HG03159 (cell line): ENCODE data around the gene TMEM144.
"Not testable (repeated sequence)": the region's sequence is repeated elsewhere in the genome, so short reads cannot be mapped to it uniquely, and the experiment has no call there.

Experiments
- ATAC-seq: cut with Tn5 transposase; IDR thresholded peaks from one replicate; pipeline ENCODE4 v1.9.1; 2021; ENCODE audit warnings: mild to moderate bottlenecking, moderate library complexity; ENCODE audit not compliant: unreplicated experiment

The TMEM144 gene

DNA sequence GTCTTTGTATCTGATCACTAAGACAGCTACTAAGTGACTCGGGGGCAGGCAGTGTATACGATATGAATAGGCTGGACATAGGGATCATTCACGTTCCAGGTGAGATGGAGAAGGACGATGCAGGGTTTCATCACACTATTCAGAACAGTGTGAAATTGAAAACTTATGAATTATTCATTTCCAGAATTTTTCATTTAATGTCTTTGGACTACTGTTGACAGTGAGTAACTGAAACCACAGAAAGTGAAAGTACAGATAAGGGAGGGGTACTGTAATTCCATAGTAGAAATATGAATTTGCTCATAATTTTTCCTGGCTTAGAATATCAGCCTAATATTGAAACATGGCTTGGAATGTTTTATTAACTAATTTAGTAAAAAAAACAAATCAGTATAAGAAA lies 24.4 kb downstream of the TMEM144 start:
- ATAC-seq: no peak

GRCh38 chr4:158236304-158237030 lies 26.2 kb downstream of the TMEM144 start:
- no peak for ATAC-seq

- no peak for ATAC-seq
Observed at GRCh38 chr4:158238575-158238974, 28.3 kb downstream of the TMEM144 start.

DNA sequence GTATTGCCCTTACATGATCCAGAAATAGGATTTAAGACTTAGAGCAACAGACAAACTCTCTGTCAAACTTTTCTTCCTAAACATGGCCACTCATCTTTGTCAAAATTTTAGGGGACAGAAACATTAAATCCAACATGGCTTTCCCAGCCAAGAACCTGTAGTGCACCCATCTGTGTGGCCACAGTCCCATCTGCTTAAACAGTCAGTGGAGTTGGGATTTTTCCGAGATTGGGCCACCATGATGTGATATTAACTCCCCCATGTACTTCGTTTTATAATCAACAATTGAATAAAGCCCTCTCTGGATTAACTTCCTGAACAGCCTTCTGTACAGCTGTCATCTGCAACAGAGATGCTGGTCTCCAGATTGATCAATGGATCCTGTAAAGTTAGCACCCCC lies 28.9 kb downstream of the TMEM144 start:
- no peak for ATAC-seq

GRCh38 chr4:158243071-158243470 lies 32.8 kb downstream of the TMEM144 start:
- no peak for ATAC-seq

DNA sequence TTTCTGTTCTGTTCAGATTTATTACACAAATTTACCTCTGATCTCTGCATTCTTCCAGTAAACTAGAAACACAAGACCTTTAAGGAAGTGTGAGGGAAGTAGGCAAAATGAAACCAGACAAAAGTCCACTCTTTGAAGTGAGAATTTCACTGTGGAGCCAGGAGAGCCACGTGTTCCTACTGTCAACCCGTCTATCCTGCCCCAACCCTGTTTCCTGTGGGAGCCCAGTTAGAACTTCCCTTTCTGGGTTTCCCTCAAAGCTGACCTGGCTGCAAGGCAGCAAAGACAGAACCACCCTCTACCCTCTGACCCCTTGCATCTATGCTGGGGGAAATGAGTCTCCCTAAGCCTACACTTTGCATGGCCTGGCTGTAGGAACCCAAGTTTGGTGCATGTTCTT lies 40.0 kb downstream of the TMEM144 start:
- no peak for ATAC-seq

DNA sequence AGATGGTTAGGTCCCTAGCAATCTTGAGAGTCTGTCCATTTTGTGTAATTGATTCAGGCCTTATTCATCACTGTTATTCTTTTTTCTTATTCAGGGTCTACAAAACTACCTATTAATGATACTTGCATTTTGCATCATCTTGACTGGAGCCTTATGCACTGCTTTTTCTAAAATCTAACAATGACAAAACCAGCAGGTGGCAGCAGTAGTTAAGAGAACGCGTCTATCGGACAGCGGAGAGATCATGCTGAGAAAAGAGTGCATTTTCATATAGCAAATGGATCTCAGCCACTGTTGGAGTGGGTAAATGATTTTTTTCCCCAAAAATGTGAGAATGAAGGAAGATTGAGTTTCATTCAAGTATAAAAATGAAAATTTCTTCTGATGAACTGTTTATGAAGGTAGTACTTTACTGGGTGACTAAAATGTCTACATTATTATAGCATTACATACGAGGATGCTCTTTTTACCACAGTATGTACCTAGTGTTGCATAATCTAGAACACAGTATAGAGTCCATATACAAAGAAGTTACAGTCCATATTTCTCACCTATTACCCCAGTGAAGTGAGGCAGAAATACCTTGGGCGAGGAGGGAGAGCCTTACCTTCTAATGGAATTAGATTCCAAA lies 43.2 kb downstream of the TMEM144 start:
- ATAC-seq: peak; percentile 77

GRCh38 chr4:158254292-158254691 lies 44.0 kb downstream of the TMEM144 start:
- ATAC-seq: no peak

GRCh38 chr4:158255727-158256324 lies 45.5 kb downstream of the TMEM144 start:
- peak; percentile 74 for ATAC-seq

DNA sequence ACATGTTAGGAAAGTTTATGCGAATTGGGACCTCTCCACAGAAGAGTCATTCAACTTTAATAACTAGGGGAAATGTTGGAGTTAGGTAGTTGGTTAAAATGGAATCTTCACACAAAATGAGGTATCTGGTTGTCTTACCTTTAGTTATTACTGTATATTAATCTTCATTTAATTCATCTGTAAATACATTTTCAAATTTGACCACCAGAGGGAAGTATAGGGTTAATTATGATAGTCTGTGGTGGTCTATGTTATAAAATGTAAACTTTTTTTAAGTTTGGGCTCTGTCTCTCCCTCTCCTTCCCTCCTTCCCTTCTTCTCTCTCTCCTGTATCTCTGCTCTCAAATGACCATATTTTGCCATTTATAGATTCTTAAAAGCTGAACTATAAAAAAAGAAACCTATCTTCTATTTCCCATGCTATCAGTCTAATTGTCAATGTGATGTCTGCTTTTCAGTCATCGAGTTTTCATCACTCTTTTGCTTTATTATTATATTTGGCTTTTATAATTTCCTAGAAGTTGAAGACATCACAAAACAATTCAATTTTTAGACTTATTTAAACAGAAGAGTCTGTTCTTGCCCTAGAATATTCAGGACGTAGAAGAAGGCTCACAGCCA lies 49.8 kb downstream of the TMEM144 start:
- ATAC-seq: no peak

DNA sequence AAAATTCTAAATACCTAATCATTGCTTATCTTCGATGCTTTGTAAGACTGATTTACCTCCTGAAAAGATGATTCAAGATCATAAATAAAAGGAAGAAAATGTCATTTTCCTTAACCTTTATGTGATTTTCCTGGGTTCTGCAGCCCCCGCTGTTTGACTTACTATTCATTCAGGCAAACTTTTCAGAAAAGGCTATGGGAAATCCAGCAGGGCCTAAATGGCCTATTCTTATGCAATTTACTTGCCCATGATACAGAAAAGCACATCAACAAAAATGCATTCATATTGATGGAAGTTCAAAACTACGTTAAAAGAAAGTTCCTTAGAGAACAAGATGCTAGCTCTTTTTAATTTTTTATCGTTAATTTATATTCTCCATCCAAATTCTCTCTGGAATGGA lies 51.2 kb downstream of the TMEM144 start:
- no peak for ATAC-seq

GRCh38 chr4:158268553-158268952 lies 58.3 kb downstream of the TMEM144 start:
- no peak for ATAC-seq

GRCh38 chr4:158274636-158275035 lies 64.3 kb downstream of the TMEM144 start:
- no peak for ATAC-seq

- ATAC-seq: no peak
Observed at GRCh38 chr4:158277558-158277957, 67.3 kb downstream of the TMEM144 start.

DNA sequence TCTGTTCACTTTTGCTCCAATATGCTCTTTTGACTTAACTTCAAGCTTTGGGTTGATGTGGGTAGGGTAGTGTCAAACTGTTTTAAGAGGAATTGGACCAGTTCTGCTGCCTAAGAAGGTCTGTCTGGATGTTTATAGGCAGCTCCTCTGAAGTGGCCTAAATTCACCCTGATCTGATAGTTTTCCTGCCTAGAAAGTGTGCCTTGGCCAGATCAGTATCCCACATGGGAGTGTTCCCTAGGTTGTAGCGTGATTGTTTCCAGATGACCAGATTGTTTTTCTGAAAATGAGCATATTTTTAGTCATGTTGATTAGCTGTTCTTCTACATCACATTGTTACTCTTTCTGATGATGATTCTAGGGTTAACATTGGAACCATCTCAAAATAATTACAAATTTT lies 68.8 kb downstream of the TMEM144 start:
- ATAC-seq: not testable (repeated sequence)

GRCh38 chr4:158280856-158281255 lies 70.6 kb downstream of the TMEM144 start:
- no peak for ATAC-seq

DNA sequence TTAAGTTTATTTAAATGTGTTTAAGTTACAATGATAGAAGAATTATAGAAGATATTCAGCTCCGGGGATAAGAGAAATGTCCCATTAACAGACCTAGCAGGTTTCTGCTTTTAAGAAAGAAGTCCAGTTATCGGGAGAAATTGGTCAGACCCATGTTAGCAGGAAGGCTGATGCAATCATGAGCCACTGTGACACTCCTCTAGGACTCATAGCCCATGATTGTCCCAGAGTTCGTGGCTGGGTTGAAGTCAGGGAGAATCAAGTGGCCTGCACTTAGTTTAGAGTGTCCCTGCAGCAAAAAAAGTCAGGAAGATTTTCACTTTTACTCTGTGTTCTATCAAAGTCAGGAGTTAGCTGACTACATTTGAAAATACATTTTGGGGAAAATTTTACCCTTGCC lies 72.0 kb downstream of the TMEM144 start:
- no peak for ATAC-seq

DNA sequence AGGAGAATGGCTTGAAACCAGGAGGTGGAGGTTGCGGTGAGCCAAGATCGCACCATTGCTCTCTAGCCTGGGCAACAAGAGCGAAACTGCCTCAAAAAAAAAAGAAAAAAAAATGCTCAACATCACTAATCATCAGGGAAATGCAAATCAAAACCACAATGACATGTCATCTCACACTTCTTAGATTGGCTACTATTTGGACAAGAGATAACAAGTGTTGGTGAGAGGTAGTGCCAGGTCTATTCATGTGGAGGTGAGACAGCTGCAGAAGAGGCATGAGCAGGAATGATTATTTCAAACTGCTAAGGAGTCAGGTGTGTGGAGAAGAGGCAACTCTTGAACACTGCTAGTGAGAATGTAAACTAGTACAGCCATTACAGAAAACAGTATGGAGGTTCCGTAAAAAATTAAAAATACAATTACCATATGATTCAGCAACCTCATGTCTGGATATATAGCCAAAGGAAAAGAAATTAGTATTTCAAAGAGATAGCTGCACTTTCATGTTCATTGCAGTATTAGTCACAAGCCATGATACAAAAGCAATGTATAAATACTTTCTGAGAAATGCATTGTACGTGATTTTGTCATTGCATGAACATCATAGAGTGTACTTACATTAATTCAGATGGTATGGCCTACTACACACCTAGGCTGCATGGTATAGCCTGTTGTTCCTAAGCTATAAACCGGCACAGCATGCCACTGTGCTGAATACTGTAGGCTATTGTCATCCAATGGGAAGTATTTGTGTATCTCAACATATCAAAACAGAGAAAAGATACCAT lies 75.3 kb downstream of the TMEM144 start:
- no peak for ATAC-seq

- no peak for ATAC-seq
Observed at GRCh38 chr4:158290912-158291311, 80.6 kb downstream of the TMEM144 start.

DNA sequence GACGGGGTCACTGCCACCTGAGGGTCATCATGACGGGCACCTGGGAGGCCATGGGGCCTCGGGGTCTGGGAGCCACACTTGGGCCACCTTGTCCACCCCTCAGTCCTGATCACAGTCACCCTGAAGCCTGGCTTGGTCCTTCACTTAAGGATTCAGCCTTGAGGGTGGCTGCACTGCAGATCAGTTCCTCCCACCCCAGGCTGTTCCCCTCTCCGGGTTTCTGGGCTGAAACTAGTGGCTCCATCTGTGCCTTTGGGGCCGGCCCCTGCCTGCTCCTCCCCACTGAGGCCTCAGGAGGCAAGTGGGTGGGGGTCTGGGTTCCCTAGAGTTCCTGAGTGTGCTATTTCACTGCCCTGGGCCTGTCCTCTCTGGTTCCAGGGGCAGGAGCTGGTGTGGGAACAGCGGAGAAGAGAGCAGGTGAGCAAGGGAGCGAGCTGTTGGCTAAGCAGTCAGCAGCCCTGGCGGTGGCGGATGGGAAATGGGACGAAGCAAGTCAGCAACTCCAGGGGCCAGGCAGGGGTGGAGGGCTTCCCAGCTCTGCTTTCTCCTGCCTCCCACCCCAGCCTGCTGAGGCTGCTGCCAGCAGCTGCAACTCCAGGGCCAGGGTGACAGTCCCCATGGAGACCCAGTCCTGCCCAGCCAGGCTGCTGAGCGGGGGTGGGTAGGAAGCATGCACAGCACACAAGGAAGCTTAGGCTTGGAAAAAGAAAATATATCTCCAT lies 81.2 kb downstream of the TMEM144 start:
- no peak for ATAC-seq
